Measurements from ENCODE around the gene ABCC11. TPM values are rescaled to one million over a fixed set of nuclear protein-coding genes. Genes with fewer than 3 reads are reported as not detected.

ABCC11 gene
- total and polyA plus RNA-seq, 2 of the 13 experiments (the other 11 are each of a cell fraction or from before 2014, with no cell fraction given) = 1.0 to 1.4 TPM

DNA sequence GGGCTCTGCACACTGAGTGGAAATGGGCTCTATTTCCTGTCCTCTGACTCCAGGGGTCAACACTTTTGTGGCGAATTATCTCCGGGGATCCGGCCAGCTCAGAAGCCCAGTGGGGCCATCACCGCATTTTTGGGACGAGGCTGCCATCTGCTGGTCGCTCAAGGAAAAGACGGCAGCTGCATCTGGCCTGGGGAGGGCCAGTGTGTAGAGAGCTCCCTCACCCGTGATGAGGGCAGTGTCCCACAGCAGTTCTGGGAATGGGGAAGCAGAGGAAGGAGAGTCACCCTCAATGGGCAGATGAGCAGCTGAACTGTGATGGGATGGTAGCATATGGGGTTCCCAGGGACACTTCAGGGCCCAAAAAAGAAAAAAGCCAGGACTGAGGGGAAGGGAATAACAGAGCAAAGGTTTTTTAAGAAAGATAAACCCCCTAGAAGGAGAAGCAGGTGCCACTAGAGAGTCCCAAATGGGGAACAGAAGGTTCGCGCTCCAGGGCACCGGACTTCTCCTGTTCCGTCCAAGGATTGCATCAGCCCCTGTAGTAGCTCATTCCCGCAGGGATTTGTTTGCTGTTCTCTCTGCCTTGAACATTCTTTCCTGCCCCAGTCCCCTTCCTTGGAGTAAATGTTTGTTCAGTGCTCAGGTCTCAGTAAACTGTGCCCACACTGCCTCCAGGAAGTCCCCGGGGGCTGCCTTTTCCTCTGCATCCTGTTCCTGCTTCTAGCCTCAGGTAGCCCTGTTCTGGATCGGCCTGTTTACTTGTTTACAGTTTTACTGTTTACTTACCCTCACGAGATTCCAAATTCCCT lies 82.2 kb downstream of the ABCC11 start (continued):
- TF ChIP-seq, protein P1, sequence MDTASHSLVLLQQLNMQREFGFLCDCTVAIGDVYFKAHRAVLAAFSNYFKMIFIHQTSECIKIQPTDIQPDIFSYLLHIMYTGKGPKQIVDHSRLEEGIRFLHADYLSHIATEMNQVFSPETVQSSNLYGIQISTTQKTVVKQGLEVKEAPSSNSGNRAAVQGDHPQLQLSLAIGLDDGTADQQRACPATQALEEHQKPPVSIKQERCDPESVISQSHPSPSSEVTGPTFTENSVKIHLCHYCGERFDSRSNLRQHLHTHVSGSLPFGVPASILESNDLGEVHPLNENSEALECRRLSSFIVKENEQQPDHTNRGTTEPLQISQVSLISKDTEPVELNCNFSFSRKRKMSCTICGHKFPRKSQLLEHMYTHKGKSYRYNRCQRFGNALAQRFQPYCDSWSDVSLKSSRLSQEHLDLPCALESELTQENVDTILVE (CRISPR knock-in tag; IDR thresholded peaks at IDR 0.05) = peak; percentile 53; the same call in 1 of the 2 replicates
- TF ChIP-seq ZBTB42 (CRISPR knock-in tag; IDR thresholded peaks at IDR 0.05) (no peak), CCAR2 (optimal IDR thresholded peaks at IDR 0.05; ENCODE audit: low read depth, low read length) (peak; percentile 1), ZNF367 (CRISPR knock-in tag; IDR thresholded peaks at IDR 0.05; ENCODE audit: borderline replicate concordance) (no peak), U2AF1 (optimal IDR thresholded peaks at IDR 0.05; ENCODE audit: low read depth, low read length) (no peak), HNRNPK (IDR thresholded peaks at IDR 0.05; ENCODE audit: low read depth, low read length, poor library complexity, severe bottlenecking) (no peak), ZFP82 (CRISPR knock-in tag; IDR thresholded peaks at IDR 0.05; ENCODE audit: borderline replicate concordance) (no peak), CENPT (CRISPR knock-in tag; IDR thresholded peaks at IDR 0.05; ENCODE audit: low read depth) (no peak), HMGA1 (CRISPR knock-in tag; conservative IDR thresholded peaks at IDR 0.05) (no peak), RBM39 (IDR thresholded peaks at IDR 0.05; ENCODE audit: low read depth, low read length, poor library complexity, severe bottlenecking) (peak; percentile 35), SIN3B (IDR thresholded peaks at IDR 0.05; ENCODE audit: low read length) (no peak), HDAC1 (CRISPR knock-in tag; IDR thresholded peaks at IDR 0.05) (peak; percentile 89), ZFP37 (CRISPR knock-in tag; IDR thresholded peaks at IDR 0.05; ENCODE audit: borderline replicate concordance) (0 out of 2 replicates have a peak, but pooled peaks have one; percentile 36)
- TF ChIP-seq, protein P2, sequence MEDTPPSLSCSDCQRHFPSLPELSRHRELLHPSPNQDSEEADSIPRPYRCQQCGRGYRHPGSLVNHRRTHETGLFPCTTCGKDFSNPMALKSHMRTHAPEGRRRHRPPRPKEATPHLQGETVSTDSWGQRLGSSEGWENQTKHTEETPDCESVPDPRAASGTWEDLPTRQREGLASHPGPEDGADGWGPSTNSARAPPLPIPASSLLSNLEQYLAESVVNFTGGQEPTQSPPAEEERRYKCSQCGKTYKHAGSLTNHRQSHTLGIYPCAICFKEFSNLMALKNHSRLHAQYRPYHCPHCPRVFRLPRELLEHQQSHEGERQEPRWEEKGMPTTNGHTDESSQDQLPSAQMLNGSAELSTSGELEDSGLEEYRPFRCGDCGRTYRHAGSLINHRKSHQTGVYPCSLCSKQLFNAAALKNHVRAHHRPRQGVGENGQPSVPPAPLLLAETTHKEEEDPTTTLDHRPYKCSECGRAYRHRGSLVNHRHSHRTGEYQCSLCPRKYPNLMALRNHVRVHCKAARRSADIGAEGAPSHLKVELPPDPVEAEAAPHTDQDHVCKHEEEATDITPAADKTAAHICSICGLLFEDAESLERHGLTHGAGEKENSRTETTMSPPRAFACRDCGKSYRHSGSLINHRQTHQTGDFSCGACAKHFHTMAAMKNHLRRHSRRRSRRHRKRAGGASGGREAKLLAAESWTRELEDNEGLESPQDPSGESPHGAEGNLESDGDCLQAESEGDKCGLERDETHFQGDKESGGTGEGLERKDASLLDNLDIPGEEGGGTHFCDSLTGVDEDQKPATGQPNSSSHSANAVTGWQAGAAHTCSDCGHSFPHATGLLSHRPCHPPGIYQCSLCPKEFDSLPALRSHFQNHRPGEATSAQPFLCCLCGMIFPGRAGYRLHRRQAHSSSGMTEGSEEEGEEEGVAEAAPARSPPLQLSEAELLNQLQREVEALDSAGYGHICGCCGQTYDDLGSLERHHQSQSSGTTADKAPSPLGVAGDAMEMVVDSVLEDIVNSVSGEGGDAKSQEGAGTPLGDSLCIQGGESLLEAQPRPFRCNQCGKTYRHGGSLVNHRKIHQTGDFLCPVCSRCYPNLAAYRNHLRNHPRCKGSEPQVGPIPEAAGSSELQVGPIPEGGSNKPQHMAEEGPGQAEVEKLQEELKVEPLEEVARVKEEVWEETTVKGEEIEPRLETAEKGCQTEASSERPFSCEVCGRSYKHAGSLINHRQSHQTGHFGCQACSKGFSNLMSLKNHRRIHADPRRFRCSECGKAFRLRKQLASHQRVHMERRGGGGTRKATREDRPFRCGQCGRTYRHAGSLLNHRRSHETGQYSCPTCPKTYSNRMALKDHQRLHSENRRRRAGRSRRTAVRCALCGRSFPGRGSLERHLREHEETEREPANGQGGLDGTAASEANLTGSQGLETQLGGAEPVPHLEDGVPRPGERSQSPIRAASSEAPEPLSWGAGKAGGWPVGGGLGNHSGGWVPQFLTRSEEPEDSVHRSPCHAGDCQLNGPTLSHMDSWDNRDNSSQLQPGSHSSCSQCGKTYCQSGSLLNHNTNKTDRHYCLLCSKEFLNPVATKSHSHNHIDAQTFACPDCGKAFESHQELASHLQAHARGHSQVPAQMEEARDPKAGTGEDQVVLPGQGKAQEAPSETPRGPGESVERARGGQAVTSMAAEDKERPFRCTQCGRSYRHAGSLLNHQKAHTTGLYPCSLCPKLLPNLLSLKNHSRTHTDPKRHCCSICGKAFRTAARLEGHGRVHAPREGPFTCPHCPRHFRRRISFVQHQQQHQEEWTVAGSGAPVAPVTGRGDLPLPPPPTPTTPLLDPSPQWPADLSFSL (CRISPR knock-in tag; IDR thresholded peaks at IDR 0.05) = no peak
- TF ChIP-seq, protein P3, sequence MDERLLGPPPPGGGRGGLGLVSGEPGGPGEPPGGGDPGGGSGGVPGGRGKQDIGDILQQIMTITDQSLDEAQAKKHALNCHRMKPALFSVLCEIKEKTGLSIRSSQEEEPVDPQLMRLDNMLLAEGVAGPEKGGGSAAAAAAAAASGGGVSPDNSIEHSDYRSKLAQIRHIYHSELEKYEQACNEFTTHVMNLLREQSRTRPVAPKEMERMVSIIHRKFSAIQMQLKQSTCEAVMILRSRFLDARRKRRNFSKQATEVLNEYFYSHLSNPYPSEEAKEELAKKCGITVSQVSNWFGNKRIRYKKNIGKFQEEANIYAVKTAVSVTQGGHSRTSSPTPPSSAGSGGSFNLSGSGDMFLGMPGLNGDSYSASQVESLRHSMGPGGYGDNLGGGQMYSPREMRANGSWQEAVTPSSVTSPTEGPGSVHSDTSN (CRISPR knock-in tag; IDR thresholded peaks at IDR 0.05) = no peak
- TF ChIP-seq, protein P4, sequence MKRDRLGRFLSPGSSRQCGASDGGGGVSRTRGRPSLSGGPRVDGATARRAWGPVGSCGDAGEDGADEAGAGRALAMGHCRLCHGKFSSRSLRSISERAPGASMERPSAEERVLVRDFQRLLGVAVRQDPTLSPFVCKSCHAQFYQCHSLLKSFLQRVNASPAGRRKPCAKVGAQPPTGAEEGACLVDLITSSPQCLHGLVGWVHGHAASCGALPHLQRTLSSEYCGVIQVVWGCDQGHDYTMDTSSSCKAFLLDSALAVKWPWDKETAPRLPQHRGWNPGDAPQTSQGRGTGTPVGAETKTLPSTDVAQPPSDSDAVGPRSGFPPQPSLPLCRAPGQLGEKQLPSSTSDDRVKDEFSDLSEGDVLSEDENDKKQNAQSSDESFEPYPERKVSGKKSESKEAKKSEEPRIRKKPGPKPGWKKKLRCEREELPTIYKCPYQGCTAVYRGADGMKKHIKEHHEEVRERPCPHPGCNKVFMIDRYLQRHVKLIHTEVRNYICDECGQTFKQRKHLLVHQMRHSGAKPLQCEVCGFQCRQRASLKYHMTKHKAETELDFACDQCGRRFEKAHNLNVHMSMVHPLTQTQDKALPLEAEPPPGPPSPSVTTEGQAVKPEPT (CRISPR knock-in tag; IDR thresholded peaks at IDR 0.05; ENCODE audit: low read depth) = no peak
- TF ChIP-seq, protein P5, sequence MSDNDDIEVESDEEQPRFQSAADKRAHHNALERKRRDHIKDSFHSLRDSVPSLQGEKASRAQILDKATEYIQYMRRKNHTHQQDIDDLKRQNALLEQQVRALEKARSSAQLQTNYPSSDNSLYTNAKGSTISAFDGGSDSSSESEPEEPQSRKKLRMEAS (IDR thresholded peaks at IDR 0.05) = peak; percentile 45; the same call in 1 of the 2 replicates

Data from HepG2 (cell line).